Sigmoid colon (tissue), 7 donors: ENCODE results near the gene HK1. TPM values are rescaled to one million over a fixed set of nuclear protein-coding genes. Genes with fewer than 3 reads are reported as not detected.

ENCODE experiments used
- DNase-seq: peaks from one replicate; pipeline ENCODE4 v3.0.0-alpha.2; 2019
- H3K27ac ChIP-seq, 4 donors: fragments of 200-600 bp; sonication (generic); one replicate each; pipeline ENCODE4 v1.5.1; 2016 to 2019; ENCODE audit warnings: mild to moderate bottlenecking in 1 of 4
- H3K27me3 ChIP-seq, 3 donors: fragments of 200-600 bp; sonication (generic); one replicate each; pipeline ENCODE4 v1.5.1; 2019; ENCODE audit warnings: mild to moderate bottlenecking in 1 of 3
- H3K36me3 ChIP-seq, 4 donors: fragments of 200-600 bp; sonication (generic); one replicate each; pipeline ENCODE4 v1.5.1; 2016 to 2019
- H3K4me1 ChIP-seq, 4 donors: fragments of 200-600 bp; sonication (generic); one replicate each; pipeline ENCODE4 v1.5.1; 2017 to 2019
- H3K4me3 ChIP-seq, 4 donors: fragments of 200-600 bp; sonication (generic); one replicate each; pipeline ENCODE4 v1.5.1; 2017 to 2019; ENCODE audit warnings: mild to moderate bottlenecking in 2 of 4, moderate library complexity in 1 of 4
- H3K9me3 ChIP-seq, 4 donors: fragments of 200-600 bp in 3 of 4; sonication (generic) in 3 of 4; one replicate each; pipeline versions ENCODE4 v1.5.1 to v1.6.1; 2013 to 2019
- CTCF ChIP-seq, 4 experiments: fragments of 450-650 bp in 3 of 4; fragments of 200-600 bp in 1 of 4; IDR thresholded peaks; one replicate each; pipeline ENCODE4 v1.5.1; 2016 to 2019; ENCODE audit warnings: antibody characterized with exemption in 4 of 4, mild to moderate bottlenecking in 3 of 4, moderate library complexity in 2 of 4
- EP300 ChIP-seq, 4 donors: sonication (generic); formaldehyde crosslinking; IDR thresholded peaks; one replicate each; pipeline ENCODE4 v1.6.1; 2017; ENCODE audit warnings: antibody characterized with exemption in 4 of 4
- POLR2A ChIP-seq, 2 donors: fragments of 450-650 bp; IDR thresholded peaks; one replicate each; pipeline ENCODE4 v1.6.1; 2016; ENCODE audit warnings: antibody characterized with exemption in 2 of 2, mild to moderate bottlenecking in 2 of 2, moderate library complexity in 2 of 2
- POLR2AphosphoS5 ChIP-seq, 4 donors: sonication (generic); formaldehyde crosslinking; IDR thresholded peaks; one replicate each; pipeline ENCODE4 v1.6.1; 2017; ENCODE audit warnings: antibody characterized with exemption in 4 of 4
- WGBS, 2 donors: extraction: QIAGEN DNeasy Blood & Tissue Kit; methylation state at CpG; one replicate each; pipeline ENCODE4 v1.1.7; 2013; 5-methylcytosine and 5-hydroxymethylcytosine counted together
- intact Hi-C: fragments of 100-400 bp; cut with DNase I; formaldehyde crosslinking; loops from one replicate; pipeline ENCODE4 v1.15.1; 2023
- polyA plus RNA-seq, 3 donors: library from polyadenylated mRNA; stranded (reverse); fragments of 200-250 nt; gene quantifications; one replicate each; pipeline ENCODE4 v1.2.3, GENCODE V29; 2013
- total RNA-seq, 4 donors: library from RNA; depleted of rRNA; stranded (reverse); fragments of >200 nt; gene quantifications; one replicate each; pipeline ENCODE4 v1.1.0, GENCODE V29; 2016
- donor health status: healthy with polysubstance abuse.
- donor health status: Bipolar disorder and iron deficiency.
- donor health status: healthy.

Gene HK1
- total and polyA plus RNA-seq, 7 donors = 23.4 to 74.9 (median 65.8) TPM

GRCh38 chr10:69285699-69286098, 7.4 kb downstream of the HK1 start:
- H3K36me3 ChIP-seq = no peaks in the 10 kb centered on the region
- peaks cover 0 to 3% (median 0%) of the 10 kb centered on the region in 3 donors for H3K27me3 ChIP-seq
- no peaks in the 10 kb centered on the region for H3K4me1 ChIP-seq
- no peak overlapping the region for H3K4me3 ChIP-seq
- no peak overlapping the region for H3K27ac ChIP-seq
- intact Hi-C loops = no loop called here
- TF ChIP-seq POLR2AphosphoS5 (IDR thresholded peaks at IDR 0.05) = no peak
- no peak for TF ChIP-seq POLR2A (IDR thresholded peaks at IDR 0.05)
- no peak for TF ChIP-seq EP300 (IDR thresholded peaks at IDR 0.05)
- TF ChIP-seq CTCF (IDR thresholded peaks at IDR 0.05) = no peak
- H3K9me3 ChIP-seq = no peaks in the 10 kb centered on the region
- WGBS, 2 donors = 81 to 85% methylated on average over 4 of the region's 4 CpGs
- peak; percentile 36 for DNase-seq

- no peaks in the 10 kb centered on the region for H3K36me3 ChIP-seq
- no peak overlapping the region for H3K4me3 ChIP-seq
- H3K27me3 ChIP-seq = peaks cover 0 to 3% (median 0%) of the 10 kb centered on the region in 3 donors
- 82 to 83% methylated on average over 4 of the region's 4 CpGs for WGBS, 2 donors
- intact Hi-C loops = no loop called here
- no peak for TF ChIP-seq CTCF (IDR thresholded peaks at IDR 0.05)
- TF ChIP-seq POLR2A (IDR thresholded peaks at IDR 0.05) = no peak
- TF ChIP-seq POLR2AphosphoS5 (IDR thresholded peaks at IDR 0.05) = no peak
- TF ChIP-seq EP300 (IDR thresholded peaks at IDR 0.05) = no peak
- H3K27ac ChIP-seq = no peak overlapping the region
- H3K9me3 ChIP-seq = no peaks in the 10 kb centered on the region
- no peaks in the 10 kb centered on the region for H3K4me1 ChIP-seq
- peak; percentile 8 for DNase-seq
These were observed 8.9 kb downstream of the HK1 start for GRCh38 chr10:69287181-69287580.

- H3K36me3 ChIP-seq = no peaks in the 10 kb centered on the region
- TF ChIP-seq POLR2A (IDR thresholded peaks at IDR 0.05) = no peak
- TF ChIP-seq EP300 (IDR thresholded peaks at IDR 0.05) = no peak
- TF ChIP-seq CTCF (IDR thresholded peaks at IDR 0.05) = no peak
- TF ChIP-seq POLR2AphosphoS5 (IDR thresholded peaks at IDR 0.05) = no peak
- H3K4me3 ChIP-seq = no peak overlapping the region
- WGBS, 2 donors = 89 to 91% methylated on average over 4 of the region's 4 CpGs
- H3K27me3 ChIP-seq = peaks cover 0 to 3% (median 0%) of the 10 kb centered on the region in 3 donors
- no peaks in the 10 kb centered on the region for H3K4me1 ChIP-seq
- H3K9me3 ChIP-seq = no peaks in the 10 kb centered on the region
- no peak overlapping the region for H3K27ac ChIP-seq
- intact Hi-C loops = no loop called here
- no peak for DNase-seq
These were observed 12.7 kb downstream of the HK1 start for GRCh38 chr10:69290993-69291392.

- H3K9me3 ChIP-seq = no peaks in the 10 kb centered on the region
- 59 to 70% methylated on average over 3 of the region's 3 CpGs for WGBS, 2 donors
- TF ChIP-seq EP300 (IDR thresholded peaks at IDR 0.05) (no peak), POLR2A (IDR thresholded peaks at IDR 0.05) (no peak), CTCF (IDR thresholded peaks at IDR 0.05) (no peak), POLR2AphosphoS5 (IDR thresholded peaks at IDR 0.05) (no peak)
- H3K4me3 ChIP-seq = no peak overlapping the region
- no peaks in the 10 kb centered on the region for H3K4me1 ChIP-seq
- no peak overlapping the region for H3K27ac ChIP-seq
- H3K27me3 ChIP-seq = peaks cover 0 to 3% (median 0%) of the 10 kb centered on the region in 3 donors
- intact Hi-C loops = no loop called here
- no peaks in the 10 kb centered on the region for H3K36me3 ChIP-seq
- no peak for DNase-seq
These were observed 14.2 kb downstream of the HK1 start for GRCh38 chr10:69292459-69292858.

- Histone ChIP-seq H3K4me3 (no peak overlapping the region), H3K4me1 (no peaks in the 10 kb centered on the region), H3K36me3 (no peaks in the 10 kb centered on the region), H3K27ac (no peak overlapping the region), H3K27me3 (no peaks in the 10 kb centered on the region), H3K9me3 (no peaks in the 10 kb centered on the region)
- TF ChIP-seq EP300 (IDR thresholded peaks at IDR 0.05) (no peak), CTCF (IDR thresholded peaks at IDR 0.05) (no peak), POLR2A (IDR thresholded peaks at IDR 0.05) (no peak), POLR2AphosphoS5 (IDR thresholded peaks at IDR 0.05) (no peak)
- intact Hi-C loops = no loop called here
- no peak for DNase-seq
- 92 to 94% methylated on average over 11 of the region's 11 CpGs for WGBS, 2 donors
These were observed 16.8 kb downstream of the HK1 start for GRCh38 chr10:69295027-69295636.
